Vagina (tissue), 2 donors: ENCODE measurements around the gene LRRC8C.

Experiments used
- POLR2A ChIP-seq, 2 donors: fragments of 450-650 bp; IDR thresholded peaks; one replicate each; pipeline ENCODE4 v1.6.1; 2017; ENCODE audit warnings: antibody characterized with exemption in 2 of 2, mild to moderate bottlenecking in 2 of 2, moderate library complexity in 2 of 2
- TF ChIP-seq, protein P1 (sequence below), 3 experiments: fragments of 450-650 bp in 2 of 3; fragments of 200-600 bp in 1 of 3; sonication (generic) in 1 of 3; IDR thresholded peaks; one replicate each; pipeline ENCODE4 v1.5.1; 2017 to 2019; ENCODE audit warnings: antibody characterized with exemption in 3 of 3, mild to moderate bottlenecking in 2 of 3, moderate library complexity in 2 of 3

DNA sequence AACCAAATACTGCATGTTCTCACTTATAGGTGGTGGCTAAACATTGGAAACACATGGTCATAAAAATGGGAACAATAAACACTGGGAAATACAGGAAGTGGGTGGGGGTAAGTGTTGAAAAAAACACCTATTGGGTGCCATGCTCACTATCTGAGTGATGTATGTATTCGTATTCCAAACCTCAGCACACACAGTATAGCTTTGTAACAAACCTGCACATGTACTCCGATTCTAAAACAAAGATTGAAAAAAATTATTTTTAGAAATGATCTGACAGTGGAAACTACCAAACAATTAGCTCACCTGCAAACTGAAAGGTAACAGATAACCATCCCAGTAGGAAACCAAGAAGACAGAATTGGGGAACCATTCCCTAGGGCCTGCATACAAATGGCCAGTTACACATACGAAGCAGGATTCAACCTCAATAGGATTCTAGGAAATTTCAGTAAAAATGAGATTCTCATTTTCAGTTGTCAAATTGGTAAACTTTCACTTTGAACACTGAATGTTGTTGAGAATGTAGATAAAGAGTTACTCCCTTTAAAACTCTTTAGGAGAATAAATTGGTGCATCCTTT lies 99.8 kb downstream of the LRRC8C start:
- TF ChIP-seq, protein P1, sequence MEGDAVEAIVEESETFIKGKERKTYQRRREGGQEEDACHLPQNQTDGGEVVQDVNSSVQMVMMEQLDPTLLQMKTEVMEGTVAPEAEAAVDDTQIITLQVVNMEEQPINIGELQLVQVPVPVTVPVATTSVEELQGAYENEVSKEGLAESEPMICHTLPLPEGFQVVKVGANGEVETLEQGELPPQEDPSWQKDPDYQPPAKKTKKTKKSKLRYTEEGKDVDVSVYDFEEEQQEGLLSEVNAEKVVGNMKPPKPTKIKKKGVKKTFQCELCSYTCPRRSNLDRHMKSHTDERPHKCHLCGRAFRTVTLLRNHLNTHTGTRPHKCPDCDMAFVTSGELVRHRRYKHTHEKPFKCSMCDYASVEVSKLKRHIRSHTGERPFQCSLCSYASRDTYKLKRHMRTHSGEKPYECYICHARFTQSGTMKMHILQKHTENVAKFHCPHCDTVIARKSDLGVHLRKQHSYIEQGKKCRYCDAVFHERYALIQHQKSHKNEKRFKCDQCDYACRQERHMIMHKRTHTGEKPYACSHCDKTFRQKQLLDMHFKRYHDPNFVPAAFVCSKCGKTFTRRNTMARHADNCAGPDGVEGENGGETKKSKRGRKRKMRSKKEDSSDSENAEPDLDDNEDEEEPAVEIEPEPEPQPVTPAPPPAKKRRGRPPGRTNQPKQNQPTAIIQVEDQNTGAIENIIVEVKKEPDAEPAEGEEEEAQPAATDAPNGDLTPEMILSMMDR (IDR thresholded peaks at IDR 0.05) = no peak
- no peak for TF ChIP-seq POLR2A (IDR thresholded peaks at IDR 0.05)
